NAMALWA (cell line): ENCODE data around the gene STOML3.

Experiments
- DNase-seq: peaks from one replicate; pipeline ENCODE4 v3.0.0-alpha.2; 2015; ENCODE audit warnings: low spot score

Gene STOML3

DNA sequence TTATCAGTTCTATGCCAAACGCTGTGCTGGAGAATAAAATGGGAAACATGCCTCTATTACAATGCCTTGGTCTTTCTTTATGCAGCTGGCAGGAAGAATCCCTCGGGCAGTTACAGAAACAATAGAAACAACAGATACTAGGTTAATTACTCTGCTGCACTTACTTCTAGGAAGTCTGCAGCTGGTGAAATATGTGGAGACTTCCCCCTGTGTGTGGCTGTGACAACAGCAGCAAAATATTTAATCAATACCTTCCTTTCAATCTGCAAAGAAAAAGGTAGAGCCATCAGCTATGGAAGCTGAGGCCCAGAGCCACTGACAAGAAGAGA is 9.9 kb downstream of the STOML3 start:
- no peak for DNase-seq

DNA sequence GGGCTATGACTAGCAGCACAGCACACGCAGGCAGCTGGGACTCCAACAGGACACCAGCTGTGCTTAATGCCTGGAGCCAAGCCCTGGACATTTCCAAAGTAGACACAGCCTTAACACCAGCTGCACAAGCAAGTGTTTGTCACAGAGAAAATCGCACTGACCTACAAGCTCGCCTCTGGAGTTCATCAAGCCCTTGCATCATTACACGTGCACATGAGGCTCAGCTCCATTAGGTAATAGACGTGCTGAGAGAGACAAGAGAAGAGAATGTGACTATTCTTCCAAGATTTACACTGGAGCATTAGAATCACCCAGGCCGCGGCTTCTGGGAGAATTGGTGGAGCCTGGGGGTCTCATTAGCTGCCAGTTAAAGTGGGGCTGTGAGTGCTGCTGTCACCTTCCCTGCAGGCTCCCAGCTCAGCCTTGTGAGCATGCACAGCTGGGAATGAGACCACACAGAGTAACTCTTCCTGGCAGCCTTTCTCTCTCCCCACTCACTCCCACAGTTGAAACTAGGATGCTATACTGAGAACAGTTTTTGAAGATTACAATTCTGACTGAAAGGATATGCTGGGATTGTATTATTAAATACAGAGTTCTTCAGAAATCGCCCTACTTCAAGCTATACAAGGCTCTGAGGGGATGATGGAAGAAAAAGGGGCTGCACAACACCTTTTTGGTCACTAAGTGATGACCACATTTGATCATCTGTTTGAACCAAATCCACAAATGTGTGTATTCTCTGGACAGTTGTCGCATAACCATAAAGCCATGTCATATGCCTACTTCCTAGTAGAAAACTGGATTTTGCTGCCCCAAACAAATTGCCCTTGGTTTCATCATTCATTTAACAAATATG is 10.5 kb downstream of the STOML3 start:
- no peak for DNase-seq

DNA sequence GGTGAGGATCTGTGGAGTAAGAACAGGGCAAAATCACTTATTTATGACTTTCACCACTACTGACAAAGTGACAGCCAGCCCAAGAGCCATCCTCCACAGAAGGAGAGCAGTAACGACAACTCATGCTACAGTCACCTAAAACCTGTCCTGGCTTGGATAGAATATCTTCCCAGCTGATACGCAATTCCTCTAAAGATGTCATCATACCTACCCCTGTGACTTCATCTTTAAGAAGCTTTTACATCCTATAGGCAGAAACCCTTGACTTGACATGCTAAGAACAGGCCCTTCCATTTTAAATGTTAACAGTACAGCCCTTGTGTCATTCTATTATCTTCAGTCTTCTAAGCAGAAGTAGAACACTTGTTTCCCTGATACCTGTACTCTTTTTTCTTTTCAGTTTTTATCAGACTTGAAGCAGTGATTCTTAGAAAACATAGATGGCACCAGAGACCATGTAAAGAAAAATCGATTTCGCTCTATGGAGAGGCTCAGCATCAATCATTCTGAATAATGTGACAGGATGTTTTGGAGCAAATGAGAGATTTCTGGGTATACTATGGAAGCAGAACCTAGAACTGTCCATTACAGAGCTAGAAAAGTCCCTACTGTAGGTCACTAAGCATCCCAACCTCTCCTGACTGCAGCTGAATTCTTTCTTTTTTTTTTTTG is 20.1 kb downstream of the STOML3 start:
- no peak for DNase-seq

DNA sequence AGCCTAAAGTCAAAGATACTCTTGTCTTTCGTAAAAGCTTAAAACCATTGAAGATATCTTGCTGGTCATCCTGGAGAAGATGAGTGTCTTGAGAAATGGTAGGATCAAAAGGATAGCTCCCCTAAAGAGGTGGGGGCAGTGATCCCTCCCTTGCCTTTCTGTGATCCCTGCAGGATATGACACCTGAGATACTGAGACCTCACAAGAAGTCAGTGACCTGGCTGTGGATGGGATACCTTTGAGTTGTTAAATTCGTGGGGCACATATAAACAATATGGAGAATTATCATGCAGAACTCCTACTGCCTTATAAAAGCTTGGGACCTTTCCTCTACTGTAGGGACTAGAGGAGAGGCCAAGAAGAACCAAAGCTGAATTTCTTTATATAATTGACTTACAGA is 21.4 kb downstream of the STOML3 start:
- no peak for DNase-seq

DNA sequence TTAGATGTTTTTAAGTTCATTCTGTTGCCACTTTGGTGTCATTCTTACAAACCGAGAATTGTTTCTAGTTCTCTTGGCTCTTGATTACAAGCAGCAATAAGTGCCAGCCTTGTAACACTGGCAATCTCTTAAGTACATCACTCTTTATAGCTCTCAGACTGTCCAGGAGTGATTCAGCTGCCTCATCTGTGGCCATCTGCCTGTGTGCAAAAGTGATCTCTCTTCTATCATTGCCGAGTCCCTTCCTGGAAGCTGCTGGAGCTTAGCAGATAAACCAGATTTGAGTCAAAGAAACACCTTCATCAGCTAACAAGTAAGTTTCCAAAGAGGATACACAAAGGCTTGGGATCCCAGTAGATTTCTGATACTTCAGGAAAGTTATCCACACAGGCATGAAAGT is 23.2 kb downstream of the STOML3 start:
- no peak for DNase-seq

DNA sequence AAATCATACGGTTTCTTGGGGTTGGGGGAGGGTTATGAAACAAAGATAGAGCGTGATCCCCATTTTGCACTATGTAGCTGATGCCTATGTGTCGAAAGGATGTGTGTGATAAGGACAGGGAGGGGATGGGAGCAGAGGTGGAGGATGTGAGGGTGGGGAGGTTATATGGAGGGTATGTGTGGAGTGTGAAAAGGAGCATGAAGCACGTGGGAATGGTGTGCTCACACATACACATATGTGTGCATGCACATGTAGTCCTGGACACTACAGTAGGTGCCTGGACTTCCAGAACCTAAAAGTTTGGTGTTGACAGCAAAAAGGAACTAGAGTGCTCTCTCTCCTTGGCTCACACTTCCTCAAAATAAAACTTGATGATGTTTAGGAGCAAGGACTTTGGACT is 25.4 kb downstream of the STOML3 start:
- DNase-seq, result no peak

DNA sequence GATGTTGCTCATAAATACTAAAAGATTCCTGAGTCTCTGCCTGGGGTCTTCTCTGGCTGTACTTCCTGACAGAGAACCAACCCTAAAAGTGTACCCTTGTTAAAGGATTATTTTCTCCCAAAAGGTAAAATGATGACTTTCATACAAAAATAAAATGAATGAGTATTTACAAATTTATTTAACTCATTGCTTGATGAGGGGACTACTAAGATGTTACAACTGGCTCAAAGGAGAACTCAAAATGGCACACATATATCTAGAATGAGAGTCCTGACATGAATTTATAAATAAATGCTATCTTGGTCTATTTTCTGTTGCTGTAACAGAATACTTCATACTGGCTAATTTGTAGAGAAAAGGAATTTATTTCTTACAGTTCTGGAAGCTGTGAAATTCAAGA is 30.5 kb downstream of the STOML3 start:
- DNase-seq, result no peak

DNA sequence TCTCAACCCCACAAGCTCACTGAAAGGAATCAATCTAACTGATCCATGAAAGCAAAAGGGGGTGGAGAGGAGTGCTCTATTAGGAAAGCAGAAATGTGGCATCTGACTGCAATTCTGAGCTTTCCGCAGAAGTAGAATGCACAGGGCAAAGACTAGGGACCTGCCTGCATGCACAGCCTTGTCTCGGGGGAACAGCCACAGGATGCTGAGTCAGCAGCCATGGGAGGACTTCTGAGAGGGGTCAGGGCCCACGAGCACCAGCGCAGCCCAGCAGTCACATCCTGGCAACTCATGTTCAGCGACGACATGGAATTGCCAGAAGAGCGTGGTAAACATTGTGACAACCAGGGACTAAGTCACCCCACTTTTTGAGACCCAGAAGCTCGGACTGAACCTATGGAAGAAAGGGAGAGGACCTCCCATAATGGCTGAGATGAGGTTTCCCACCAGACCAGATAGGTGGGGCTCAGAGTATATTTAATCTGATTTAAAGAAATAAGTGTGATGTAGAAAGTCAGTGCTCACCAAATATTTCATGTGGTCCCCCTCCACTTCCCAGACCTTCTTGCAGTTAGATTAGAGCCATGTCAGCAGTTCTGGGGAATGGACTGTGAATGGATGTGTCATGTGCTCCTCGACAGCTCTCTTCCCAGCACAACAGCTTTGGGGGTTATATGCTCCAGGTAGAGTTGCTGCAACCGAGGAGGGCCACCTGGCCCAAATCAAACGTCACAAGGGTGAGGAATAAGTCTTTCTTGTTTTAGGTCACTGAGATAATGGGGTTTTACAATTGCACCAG is 32.6 kb downstream of the STOML3 start:
- DNase-seq, result no peak

DNA sequence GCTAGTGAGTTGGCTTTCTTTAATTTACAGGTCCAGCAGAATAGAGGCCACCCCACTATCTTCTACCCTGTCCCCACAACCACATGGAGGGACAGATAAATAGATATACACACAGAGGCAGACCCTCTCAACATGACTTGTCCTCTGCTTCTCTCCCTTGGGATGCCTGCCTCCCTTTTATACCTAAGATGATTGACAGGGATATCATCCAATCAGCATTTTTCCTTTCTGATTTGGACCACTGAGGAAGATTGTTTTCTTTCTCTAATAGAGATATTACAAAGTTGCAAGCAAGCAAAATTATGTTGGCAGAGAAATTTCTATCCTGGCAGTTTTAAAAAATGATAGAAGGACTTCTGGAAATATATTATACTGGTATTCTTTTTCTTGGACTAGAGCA is 35.8 kb downstream of the STOML3 start:
- no peak for DNase-seq

DNA sequence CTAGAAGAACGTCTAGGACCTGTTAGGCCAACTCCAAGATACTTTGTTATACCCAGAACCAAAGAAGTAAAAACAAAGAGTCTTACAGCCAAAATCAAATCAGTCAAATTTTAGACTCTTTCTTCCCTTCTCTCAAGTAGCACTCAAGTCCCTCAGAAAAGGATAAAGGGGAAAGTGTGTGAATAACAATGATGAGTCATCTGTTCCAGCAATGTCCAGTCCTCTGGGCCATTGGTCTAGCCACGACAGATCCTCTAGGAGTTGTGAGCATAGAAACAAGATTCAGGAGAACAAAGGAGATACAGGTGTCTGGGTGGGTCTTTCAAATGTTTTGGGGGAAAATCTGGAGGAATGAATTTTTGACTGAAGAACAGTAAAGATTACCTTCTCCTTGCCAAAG is 36.3 kb downstream of the STOML3 start:
- DNase-seq, result no peak

DNA sequence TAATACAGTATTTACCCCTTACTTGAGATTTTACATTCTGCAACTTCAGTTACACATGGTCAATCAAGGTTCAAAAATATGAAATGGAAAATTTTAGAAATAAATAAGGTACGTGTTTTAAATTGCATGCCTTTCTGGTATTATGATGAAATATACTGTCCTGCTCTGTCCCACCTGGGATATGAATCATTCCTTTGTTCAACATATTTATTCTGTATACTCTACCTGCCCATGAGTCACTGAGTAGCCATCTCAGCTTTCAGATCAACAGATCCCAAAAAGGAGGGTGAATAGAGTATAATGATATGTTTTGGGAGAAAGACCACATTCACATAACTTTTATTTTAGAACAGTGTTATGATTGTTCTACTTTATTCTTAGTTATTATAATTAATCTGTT is 37.8 kb downstream of the STOML3 start:
- no peak for DNase-seq

DNA sequence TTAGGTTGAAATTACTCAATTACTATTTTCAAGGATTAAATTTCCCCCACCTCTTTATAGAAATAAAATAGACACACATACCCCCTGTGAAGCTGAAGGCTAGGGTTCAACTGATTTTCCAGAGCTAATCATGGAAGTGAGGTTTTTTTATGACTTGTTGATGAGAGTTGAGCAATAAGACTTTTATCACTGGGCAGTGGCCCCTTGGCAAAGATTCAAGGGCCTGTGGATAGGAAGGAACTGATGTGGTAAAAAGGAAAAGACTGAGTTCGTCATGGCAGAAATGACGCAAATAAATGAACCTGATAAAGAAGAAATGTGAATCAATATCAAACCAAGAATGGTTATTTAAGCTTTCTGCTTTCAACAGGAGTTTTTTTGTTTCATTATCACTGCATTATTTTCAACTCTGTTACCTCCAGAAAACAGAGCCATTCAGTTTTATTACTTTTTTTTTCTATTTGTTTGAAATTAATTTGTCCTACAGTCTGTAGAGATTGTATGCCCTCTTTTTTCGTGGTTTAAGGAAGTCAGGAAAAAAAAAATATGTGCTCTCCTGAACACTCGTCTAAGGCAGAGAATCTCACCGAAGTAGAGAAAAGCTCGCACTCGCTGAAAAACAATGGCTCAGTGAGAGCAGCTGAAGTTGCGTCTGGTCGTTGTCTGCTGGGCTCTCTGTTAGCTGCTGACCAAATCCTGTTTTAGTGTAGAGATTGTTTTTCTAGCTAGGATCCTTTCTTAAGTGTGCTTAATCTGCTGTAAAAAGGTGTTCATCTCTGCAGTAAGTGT is 38.9 kb downstream of the STOML3 start:
- DNase-seq, result no peak

DNA sequence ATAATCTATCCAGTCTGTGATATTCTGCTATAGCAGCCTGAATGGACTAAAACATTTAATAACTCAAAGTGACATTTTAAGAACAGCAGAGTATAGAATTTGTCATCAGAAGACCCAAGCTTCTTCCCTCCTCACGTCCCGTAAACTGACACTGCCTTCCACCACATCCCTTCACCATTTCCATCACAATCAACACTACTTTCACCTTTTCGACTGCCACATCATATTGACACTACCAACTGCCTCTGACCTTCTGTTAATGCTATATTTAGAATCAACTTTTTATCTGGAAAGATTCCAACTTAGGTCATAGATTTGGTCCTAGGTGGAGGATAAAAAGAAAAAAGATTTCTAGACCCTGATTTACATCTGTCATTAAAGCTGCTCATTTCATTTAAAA is 39.6 kb downstream of the STOML3 start:
- DNase-seq, result no peak

DNA sequence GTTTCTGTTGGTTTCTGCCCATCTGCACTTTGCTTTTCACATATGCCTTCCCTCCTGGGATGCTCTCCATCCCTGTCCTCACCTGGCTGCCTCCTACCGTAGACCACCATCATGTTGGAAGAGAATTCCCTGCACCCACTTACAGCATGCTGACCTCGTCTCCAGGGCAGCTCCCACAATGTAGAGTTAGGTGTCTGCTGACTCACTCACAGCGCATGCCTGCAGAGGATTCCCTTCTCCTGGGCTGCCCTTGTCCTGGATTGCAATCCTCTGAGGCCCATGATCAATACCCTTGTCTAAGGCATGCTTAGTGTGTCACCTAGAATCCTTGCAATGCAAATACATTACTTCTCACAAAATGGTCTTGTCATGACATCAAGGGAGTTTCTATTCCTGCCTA is 43.6 kb downstream of the STOML3 start:
- DNase-seq, result no peak

DNA sequence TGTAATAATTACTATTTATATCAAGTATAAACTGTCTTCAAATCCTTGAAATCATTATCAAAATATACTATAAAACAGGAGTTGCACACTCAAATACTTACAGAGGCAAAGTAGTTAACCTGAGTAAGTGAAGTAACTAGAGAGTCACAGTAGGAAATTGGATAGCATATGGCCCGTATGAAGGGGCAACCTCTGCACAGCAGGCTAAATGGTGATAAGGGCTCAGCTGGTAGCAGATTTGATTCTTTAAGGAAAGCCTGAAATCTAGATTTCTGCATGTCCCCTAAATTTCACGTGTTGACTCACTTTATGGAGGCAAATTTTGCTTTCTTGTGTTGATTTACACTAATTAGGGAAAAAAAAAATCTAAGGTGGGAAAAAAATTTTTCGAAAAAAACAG is 46.4 kb downstream of the STOML3 start:
- DNase-seq, result no peak

DNA sequence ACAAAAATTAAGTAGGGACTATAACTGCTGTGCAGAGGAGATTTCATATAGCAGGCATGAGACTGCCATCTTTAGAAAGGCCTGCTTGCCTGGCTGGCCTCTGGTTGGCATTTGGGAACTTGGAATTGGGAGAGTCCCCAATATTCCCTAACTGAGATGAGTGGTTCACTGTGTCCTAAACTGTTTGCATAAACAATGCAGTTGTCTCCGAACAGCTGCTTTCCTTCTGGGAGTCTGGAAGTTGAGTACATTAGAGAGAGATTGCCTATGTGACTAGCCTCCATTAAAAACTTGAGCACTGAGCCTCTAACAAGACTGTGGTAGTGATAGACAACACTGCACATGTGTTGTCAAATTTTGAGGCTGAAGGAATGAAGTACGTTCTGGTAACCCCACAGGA is 47.4 kb downstream of the STOML3 start:
- no peak for DNase-seq

DNA sequence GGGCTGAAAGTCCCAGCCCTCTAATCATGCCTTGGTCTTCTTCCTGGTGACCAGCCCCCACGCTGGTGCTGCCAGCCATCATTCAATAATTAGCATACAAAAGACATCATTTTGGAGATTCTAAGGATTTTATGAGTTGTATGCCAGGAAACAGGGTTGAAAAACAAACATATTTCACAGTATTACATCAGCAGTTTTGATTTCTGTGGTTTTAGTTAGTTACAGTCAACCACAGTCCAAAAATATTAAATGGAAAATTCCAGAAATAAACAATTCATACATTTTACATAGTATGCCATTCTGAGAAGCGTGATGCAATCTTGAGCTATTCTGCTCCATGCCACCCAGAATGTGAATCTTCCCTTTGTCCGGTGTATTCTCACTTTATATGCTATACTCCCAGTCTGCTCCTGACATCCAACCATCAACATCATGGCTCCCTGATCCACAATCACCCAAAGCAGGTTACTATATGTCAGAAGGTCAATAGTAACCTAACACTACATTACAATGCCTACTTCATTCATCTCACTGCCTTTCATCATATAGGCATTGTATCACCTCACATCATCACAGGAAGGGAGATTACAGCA is 49.2 kb downstream of the STOML3 start:
- DNase-seq, result no peak

DNA sequence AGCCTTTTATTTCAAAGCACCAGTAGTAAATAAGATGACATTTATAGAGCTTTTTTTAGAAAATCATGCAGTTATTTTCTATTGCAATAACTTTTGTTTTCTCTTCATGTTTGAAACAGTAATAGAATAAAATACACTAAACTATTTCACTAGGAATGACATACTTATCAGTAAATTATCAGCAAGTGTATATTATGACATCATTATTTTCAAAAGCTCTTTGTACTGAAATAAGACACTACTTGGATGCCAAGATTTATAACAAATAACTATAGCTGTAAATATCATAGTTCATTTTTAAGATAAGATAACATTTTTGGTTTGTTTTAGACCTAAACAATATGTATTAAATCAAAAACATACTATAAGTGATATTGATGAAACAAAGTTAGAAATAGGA is 56.8 kb downstream of the STOML3 start:
- no peak for DNase-seq

DNA sequence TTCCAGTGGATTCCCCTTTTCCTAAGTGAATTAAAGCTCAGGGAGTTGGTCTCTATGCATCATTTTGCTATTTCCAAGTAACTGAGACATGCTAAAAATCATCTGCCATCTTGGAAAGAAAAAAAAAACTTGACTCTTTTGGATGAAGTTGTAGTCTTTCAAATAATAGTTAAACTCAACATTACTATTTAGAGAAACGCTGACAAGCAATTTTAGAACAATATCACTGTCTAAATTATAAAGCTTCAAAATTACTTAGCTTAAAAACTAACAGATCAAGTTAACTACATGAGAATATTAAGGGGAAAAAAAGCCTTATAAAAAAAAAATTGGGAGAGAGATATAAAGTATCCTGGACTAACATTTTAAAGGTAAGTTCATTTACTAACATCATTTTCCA is 68.5 kb downstream of the STOML3 start:
- no peak for DNase-seq

DNA sequence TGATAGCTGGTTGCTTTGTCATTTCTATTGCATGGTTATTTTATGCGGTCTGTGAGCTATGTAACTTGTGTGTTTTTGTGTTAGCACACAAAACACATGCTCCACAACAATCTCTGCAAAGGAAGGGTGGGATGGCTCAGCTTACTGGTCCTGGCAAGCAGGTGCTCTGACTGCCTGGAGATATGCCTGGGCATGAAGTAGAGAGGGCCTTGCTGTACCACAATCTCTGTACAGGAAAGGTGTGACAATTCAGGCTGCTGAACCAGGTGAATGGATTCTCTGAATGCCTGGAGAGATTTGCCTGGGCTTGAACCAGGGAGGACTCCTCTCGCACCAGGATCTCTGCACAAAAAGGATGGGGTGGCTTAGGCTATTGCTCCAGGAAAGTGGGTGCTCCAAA is 69.5 kb downstream of the STOML3 start:
- DNase-seq, result no peak
